Limb (tissue), 2 donors: ENCODE data around the gene NSMCE1.

Experiments used
- DNase-seq, 2 donors: peaks; one replicate each; pipeline ENCODE4 v3.0.0-alpha.2; 2016; ENCODE audit errors: extremely low spot score in 2 of 2

Gene NSMCE1

DNA sequence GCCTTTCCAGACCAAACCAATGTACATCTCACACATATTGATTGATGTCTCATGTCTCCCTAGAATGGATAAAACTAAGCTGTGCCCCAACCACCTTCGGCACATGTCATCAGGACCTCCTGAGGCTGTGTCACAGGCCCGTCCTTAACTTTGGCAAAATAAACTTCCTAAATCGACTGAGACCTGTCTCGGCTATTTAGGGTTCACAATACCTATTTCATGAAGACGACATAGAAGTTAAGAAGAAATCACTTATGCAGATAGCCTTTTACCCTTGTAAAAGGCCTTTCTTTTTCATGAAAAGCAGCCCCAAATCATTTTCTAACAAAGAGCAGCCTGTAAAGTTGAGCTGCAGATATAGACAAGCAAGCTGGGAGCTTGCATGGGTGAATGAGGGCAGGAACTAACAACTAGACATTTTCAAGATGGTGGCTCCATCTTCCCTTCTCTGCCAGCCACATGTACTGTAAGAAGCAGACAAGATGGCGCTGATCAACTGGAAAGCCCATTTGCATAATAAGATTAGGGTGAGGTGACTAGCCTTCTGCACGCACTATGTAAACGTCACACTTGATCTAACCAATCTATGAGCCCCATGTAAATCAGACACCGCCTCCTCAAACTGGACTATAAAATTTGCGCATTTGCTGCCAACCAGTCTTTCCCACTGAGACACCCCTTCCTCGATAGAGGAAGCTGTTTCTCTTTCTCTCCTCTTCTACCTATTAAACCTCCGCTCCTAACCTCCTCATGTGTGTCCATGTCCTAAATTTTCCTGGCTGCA is 69.9 kb downstream of the NSMCE1 start:
- DNase-seq, result no peak

DNA sequence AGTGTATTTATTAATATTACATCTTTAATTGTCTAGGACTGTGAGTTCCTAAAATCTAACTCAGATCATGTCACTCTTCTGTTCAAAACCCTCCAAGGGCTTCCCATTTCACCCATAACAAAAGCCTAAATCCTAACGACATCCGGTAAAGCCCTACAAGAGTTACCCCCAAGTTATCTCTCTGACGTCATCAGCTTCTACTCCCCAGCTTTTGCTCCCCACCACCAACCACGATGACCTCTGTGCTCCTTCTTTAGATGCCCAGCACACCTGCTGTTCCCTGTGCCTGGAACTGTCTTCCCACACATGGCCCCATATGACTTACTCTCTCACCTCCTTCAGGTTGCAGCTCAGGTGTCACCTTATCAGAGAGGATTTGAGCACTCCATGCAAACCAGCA is 71.6 kb downstream of the NSMCE1 start:
- DNase-seq, result no peak

GRCh38 chr16:27195941-27196595 is 72.5 kb downstream of the NSMCE1 start:
- no peak for DNase-seq

DNA sequence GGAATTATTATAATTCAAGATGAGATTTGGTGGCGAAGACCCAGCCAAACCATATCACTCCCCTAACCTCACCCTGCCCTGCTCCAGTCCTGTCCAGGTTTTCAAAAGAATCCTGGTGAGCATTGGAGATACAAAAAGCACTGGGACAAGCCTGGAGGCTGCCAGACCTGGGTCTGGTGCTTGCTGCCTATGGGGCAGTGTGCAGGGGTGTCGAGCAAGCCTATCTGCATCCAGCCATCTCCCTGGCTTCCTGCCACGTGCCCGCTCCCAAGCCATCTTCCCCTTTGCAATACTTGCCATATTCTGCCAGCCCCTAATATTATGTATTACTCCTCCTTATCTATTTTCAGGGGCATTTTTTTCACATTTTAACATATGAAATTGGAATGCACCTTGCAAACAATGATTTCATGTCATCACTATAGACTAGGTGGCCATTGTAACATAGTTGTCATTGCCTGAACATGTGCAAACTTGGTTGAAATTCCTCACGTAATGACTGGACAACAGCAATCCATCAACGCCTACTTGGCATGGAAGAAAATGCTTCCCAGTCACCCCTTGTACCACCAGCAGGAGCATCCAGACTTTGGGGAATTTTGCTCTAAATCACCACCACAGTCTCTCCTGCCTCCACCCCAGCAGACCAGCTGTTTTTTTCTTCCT is 73.4 kb downstream of the NSMCE1 start:
- DNase-seq, result no peak

DNA sequence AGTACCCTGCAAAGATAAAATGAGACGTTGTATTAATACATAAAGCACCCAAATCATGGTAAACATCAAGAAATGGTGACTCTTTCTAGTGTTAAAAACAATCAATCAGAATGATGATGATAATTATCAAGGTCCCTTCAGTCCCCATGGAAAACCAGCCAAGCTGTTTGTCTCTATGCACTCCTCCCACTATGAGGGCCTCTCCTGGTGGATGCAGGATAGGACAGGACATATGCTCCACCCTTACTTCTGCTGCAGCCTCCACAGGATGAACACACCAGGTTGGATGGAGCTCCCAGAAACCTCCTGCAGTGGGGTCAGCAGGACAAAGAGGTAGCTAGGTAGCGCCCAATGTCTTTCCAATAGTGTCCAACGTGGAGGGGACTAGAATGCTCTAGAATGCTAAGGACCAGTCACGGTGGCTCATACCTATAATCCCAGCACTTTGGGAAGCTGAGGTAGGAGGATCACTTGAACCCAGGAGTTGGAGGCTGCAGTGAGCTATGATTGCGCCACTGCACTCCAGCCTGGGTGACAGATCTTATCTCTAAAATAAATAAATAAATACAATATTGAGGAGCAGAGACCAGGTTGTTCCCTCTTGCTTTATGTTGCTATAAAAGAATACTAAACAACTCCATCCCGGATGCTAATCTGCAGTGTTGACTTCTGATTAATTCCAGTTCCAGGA is 75.1 kb downstream of the NSMCE1 start:
- no peak for DNase-seq

DNA sequence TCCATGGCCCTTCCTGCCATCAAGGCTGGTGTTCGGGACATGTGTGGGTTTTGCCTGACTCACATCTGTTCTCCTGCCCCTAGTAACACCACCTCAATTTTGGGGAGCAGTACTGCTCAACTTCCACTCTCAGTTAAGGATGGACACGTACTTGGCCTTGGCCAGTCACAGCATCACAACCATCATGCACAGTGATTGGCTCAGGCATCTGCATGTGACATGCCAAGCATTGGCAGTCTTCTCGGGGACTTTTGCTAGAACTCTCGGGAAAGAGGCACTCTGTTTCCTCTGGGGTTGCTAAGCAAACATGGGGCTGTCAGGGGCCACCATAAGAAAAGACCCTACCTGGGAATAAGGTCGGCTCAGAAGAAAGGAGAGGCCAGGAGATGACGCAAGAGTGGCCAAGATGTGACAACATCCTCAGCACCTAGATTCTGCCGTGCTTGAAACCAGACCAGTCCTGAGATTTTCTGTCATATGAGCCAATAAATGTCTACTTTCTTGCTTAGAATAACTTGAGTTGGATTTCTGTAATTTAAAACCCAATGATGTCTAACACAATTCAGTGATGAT is 77.1 kb downstream of the NSMCE1 start:
- no peak for DNase-seq

DNA sequence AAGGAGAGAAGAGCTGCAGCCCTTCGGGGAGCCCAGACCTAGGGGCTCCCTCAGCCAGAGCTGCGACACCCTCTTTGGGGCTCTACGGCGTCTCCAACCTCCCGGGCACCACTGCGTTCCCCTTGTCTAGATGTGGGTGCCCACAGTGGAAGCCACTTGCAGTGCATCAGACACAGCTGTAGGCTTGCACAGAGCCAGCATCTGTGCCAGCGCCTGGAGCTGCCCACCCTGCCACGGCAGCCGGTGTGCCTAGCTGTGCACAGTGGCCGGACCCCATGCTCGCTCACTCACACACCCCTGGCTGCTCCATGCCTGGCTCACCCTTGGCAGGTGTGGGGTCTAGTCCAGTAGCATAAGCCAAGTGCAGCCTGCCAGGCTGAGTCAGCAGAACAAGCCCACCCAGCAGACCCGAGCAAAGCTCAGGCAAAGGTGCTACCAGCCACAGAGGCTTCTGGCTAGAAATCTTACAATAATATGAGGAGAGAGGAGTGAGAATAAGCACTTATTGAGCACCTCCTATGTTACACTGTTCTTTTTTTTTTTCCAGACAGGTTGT is 78.2 kb downstream of the NSMCE1 start:
- DNase-seq, result no peak

DNA sequence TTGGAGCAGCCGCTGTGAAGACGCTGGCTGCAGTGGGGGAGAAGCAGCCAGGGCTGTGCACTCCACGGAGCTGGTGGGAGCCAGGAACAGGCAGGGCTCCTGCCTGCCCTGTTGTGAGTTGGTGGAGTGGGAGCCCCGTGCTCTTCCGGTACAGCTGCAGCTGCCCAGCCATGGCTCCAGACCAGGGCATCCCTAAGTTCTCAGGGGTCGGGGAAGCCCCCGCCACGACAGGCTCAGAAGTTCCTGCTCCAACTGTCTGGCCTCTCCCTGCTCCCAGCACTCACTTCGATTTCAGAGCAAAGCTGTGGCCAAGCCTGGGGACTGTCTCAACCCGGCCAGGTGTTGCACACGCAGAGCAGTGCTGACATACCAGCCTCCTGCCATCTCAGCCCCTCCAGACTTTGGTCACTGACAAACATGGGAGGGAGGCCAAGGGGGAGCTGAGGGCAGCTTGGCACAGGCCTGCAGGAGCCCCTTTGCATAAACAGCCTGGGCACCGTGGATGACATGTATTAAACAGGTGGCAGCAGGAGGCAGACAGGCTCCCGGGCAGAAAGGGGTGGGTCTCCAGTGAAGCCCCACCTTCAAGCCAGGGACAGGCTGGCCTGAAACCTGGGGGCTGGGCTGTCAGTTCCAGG is 79.1 kb downstream of the NSMCE1 start:
- DNase-seq, result peak; percentile 27 to 39

DNA sequence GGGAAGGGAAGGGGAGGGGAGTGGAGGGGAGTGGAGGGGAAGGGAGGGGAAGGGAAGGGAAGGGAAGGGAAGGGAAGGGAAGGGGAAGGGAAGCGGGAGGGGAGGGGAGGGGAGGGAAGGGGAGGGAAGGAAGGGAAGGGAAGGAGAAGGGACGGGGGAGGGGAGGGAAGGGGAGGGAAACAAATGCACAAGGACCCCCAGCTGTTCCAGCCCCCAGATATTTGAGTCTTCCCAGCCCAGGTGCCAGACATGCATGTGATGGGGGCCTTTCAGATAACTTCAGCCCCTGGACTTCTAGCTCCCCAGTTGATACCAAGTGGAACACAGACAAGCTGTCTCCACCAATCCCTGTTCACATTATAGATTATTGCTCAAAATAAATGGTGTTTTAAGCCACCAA is 79.9 kb downstream of the NSMCE1 start:
- DNase-seq, result no peak

DNA sequence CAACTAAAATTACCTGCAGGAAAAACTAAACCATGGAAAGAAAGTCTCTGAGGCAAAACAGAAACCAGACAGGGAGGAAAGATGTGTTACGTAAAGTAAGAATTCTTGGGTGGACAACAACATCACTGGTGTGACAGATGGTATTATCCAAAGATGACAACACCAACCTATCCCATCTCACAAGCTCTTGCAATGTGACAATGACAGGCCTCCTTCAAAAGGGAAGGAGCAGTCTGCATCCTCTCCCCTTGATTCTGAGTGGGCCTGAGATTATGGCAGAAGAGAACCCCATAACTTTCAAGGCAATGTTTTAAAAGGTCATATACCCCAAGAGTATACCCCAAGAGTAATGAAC is 82.8 kb downstream of the NSMCE1 start:
- no peak for DNase-seq

- DNase-seq, result no peak
These were observed 85.6 kb downstream of the NSMCE1 start for GRCh38 chr16:27182906-27183405.

DNA sequence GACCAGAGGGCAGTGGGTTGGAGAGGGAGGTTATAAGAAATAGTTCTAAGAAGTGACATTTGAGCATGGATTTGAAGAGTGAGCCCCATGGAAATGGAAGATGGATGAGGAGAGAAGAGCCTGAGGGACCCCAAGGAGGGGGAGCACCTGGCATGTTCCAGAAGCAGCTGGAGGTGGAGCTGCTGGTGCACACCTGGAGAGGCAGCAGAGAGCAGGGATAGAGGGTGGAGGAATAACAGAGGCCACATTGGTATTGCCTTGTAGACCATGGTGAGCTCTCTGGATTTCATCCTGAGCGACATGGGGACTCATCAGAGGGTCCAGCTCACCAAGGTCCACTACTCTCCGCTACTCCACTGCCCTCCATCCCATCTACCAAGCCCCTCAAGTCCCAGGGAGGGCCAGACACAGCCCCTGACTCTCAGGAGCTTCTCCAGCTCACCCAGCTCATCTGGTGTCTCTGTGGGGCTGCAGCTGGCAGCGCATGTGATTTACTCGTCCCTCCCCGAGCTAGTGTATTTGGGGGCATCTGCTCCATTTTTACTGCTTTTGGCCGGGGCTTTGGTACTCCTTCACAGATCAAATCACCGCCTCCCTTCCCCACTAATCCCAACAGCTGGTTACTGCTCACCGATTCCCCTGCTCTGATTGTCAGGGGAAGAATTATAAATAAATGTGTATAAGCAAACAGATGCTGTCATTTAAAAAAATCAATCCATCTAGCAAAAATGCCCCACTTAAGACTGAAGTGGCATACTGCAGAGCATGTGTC is 87.4 kb downstream of the NSMCE1 start:
- DNase-seq, result no peak

DNA sequence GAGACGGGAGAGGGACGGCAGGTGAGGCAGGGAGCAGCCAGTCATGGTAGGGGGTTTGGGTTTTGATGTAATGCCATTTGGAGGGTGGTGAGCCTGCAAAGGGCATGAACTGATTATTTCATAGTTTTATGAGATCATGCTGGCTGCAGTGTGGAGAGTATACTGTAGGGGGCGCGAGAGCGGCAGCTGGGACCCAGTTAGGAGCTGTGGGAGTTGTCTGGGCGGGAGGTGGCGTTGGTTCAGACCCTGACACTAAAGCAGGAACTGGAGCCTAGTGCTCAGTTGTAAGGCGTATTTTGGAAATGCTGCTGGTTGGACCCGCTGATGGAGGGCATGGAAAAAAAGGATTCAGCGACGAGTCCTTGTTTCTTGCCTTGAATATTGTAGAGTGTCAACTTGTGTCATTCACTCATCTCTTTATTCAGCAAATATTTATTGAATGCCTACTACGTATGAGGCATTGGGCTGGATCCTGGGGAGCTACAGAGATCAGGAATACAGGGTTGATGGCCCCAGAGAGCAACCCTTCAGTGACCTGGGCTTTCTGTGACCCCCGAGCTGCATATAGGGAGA is 89.0 kb downstream of the NSMCE1 start:
- DNase-seq, result peak; percentile 69 to 72

DNA sequence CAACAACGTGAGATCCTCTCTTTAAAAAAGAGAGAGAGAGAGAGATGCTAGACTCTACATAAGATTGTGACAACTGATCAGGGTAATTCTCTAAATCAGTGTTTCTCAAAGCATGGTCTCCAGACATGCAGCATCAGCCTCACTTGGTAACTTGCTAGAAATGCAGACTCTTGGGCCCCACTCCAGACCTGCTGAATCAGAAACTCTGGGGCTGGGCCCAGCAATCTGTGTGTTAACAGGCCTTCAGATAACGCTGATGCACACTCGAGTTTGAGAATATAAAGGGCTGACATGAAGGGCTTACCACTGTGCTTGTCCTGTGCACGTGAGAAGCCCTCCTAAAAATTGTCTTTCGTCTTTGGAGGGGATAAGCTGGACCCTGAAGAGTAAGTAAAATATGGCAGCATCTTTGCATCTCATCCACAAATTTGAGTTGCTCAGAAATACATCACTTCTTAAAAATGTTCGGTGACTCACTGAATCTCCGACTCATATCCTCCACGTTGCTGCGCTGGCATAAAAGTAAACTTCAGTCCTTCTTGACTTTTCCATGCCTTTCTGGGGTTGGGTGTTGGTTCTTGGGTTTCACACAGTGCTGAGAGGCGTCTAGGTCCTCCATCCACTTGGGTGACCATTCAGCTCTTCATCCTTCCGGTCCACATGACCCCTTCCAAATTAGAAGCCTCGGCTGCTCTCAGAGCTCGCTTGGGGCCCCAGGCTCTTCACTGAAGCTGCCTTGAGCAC is 91.4 kb downstream of the NSMCE1 start:
- DNase-seq, result no peak

DNA sequence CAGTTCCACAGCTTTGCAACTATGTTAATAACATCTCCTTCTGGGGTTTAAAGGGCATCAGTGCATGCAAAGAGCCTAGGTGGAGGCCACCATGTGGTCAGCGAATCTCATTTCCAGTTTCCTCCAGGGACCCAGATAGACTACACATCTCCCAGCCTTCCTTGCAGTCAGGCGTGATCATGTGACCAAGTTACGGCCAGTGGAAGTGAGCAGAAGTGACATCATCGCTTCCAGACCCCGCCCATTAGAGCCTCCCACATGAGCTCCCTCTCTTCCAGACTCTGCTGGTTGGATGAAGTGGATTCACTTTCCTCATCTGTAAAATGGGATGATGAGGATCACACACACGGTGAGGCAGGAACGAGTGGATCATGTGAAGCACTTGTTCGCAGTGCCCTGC is 92.7 kb downstream of the NSMCE1 start:
- DNase-seq, result no peak
